MCF 10A (cell line): Measurements from ENCODE around the gene GPM6B. TPM values are rescaled to one million over a fixed set of nuclear protein-coding genes. Genes with fewer than 3 reads are reported as not detected.

Experiments
- BruUV-seq: library from RNA; stranded (reverse); fragments of 400-500 nt; replicated peaks from 2 replicates; lab custom pipeline; 2021; lab: Mats Ljungman, UMichigan
- CTCF ChIA-PET: fragments of 300-600 bp; sonication (Branson Sonifier 250); formaldehyde crosslinking; extraction: SDS; loops from one replicate; lab custom pipeline; 2021; ENCODE audit warnings: antibody characterized with exemption, inconsistent platforms; lab: Yijun Ruan, JAX
- POLR2A ChIA-PET: fragments of 300-600, 350-650 bp; sonication (Branson Sonifier 250); formaldehyde crosslinking; extraction: SDS; loops from one replicate; lab custom pipeline; 2020; ENCODE audit warnings: antibody characterized with exemption, inconsistent platforms; lab: Yijun Ruan, JAX
- DNase-seq: peaks from one replicate; pipeline ENCODE4 v3.0.0-alpha.2; 2018; ENCODE audit not compliant: unreplicated experiment
- H3K27ac Mint-ChIP-seq: one replicate; pipeline ENCODE4 v1.8.0; 2022; ENCODE audit warnings: mild to moderate bottlenecking, low read depth, mixed read lengths; ENCODE audit not compliant: unreplicated experiment
- H3K27me3 Mint-ChIP-seq: one replicate; pipeline ENCODE4 v1.8.0; 2022; ENCODE audit warnings: mixed read lengths; ENCODE audit not compliant: insufficient read depth, unreplicated experiment
- H3K36me3 Mint-ChIP-seq: one replicate; pipeline ENCODE4 v1.8.0; 2022; ENCODE audit warnings: mild to moderate bottlenecking, moderate library complexity, mixed read lengths; ENCODE audit not compliant: insufficient read depth, unreplicated experiment
- H3K4me1 Mint-ChIP-seq: one replicate; pipeline ENCODE4 v1.8.0; 2022; ENCODE audit warnings: mixed read lengths; ENCODE audit not compliant: insufficient read depth, unreplicated experiment
- H3K4me3 Mint-ChIP-seq: one replicate; pipeline ENCODE4 v1.8.0; 2022; ENCODE audit warnings: mild to moderate bottlenecking, moderate library complexity, mixed read lengths; ENCODE audit not compliant: unreplicated experiment
- H3K9me3 Mint-ChIP-seq: one replicate; pipeline ENCODE4 v1.8.0; 2022; ENCODE audit warnings: mixed read lengths; ENCODE audit not compliant: unreplicated experiment
- intact Hi-C: fragments of 100-400 bp; cut with micrococcal nuclease; formaldehyde crosslinking; loops from 2 replicates; pipeline ENCODE4 v1.14.1; 2022
- total RNA-seq: library from RNA; stranded (reverse); gene quantifications from 2 replicates; pipeline ENCODE4 v1.2.3, GENCODE V29; 2022
- TF ChIP-seq, protein P1 (sequence below): fragments of 200-600 bp; IDR thresholded peaks from one replicate; pipeline ENCODE4 v1.8.0; 2022; ENCODE audit warnings: antibody characterized with exemption, mild to moderate bottlenecking; ENCODE audit not compliant: unreplicated experiment

Gene GPM6B
- total RNA-seq, 1 experiment from 2014 or later: 16.3 TPM

DNA sequence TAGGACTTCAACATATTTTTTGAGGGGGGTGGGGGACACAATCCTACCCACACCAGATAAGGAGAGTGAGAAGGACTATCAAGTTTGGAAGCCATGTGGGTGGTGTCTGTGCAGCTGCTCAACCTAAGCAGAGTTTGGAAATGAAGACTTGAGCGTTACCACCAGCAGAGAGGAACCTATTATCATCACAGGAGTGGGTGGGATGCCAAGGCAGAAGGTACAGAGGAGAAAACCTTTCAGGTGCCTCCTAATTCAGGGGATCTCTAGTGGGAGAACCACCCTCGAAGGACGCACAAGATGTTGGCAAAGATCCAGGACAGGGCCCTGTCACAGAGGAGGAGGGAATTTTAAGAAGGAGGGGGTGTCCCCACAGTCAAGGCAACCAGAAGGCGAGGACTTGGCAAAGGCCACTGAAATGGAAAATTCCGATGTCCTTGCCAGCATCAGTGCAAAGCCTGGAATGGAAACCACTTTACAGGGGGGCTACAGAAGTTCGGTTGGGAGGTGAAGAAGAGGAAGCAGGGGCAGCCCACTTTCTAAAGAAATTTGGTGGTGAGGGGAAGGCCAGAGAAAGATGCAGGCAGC, 8.4 kb upstream of the GPM6B start:
- intact Hi-C loops: loop anchor here (10.0 kb wide), 1 partner anchor 70 kb away; no protein-coding TSS in a partner anchor
- Mint-ChIP-seq H3K27ac (no peak overlapping the region), H3K27me3 (peaks cover 55% of the 10 kb centered on the region), H3K9me3 (no peaks in the 10 kb centered on the region), H3K36me3 (peaks cover 22% of the 10 kb centered on the region), H3K4me1 (peaks cover 31% of the 10 kb centered on the region), H3K4me3 (no peak overlapping the region)
- TF ChIP-seq, protein P1, sequence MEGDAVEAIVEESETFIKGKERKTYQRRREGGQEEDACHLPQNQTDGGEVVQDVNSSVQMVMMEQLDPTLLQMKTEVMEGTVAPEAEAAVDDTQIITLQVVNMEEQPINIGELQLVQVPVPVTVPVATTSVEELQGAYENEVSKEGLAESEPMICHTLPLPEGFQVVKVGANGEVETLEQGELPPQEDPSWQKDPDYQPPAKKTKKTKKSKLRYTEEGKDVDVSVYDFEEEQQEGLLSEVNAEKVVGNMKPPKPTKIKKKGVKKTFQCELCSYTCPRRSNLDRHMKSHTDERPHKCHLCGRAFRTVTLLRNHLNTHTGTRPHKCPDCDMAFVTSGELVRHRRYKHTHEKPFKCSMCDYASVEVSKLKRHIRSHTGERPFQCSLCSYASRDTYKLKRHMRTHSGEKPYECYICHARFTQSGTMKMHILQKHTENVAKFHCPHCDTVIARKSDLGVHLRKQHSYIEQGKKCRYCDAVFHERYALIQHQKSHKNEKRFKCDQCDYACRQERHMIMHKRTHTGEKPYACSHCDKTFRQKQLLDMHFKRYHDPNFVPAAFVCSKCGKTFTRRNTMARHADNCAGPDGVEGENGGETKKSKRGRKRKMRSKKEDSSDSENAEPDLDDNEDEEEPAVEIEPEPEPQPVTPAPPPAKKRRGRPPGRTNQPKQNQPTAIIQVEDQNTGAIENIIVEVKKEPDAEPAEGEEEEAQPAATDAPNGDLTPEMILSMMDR: no peak
- ChIA-PET CTCF (interaction anchor here (0.7 to 0.8 kb wide), 2 partner anchors 18 to 445 kb away, joined by 3 read pairs; no protein-coding TSS in a partner anchor), POLR2A (interaction anchor here (0.6 to 6.6 kb wide), 2 partner anchors 20 to 67 kb away, joined by 3 to 55 read pairs; no protein-coding TSS in a partner anchor)
- BruUV-seq: no TSS peak
- no peak for DNase-seq

DNA sequence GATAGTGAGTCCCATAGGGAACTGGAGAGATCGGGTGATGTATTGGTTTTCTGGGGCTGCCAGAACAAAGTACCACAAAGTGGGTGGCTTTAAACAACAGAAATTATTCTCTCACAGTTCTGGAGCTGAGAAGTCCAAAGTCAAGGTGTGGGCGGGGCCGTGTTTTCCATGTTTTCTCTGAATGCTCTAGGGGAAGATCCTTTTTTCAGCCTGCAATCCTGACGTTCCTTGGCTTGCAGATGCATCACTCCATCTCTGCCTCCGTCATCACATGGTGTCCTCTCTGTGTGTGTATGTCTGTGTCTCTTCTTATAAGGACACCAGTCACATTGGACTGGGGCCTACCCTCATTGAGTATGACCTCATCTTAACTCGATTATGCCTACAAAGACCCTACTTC, 7.9 kb upstream of the GPM6B start:
- BruUV-seq: no TSS peak
- DNase-seq: no peak
- peaks cover 56% of the 10 kb centered on the region for H3K27me3 Mint-ChIP-seq
- H3K4me3 Mint-ChIP-seq: no peak overlapping the region
- intact Hi-C loops: loop anchor here (10.0 kb wide), 1 partner anchor 70 kb away; no protein-coding TSS in a partner anchor
- POLR2A ChIA-PET: interaction anchor here (0.6 to 0.9 kb wide), 2 partner anchors 68 to 74 kb away, joined by 3 to 4 read pairs; no protein-coding TSS in a partner anchor
- TF ChIP-seq, protein P1: no peak
- H3K4me1 Mint-ChIP-seq: peaks cover 31% of the 10 kb centered on the region
- H3K9me3 Mint-ChIP-seq: no peaks in the 10 kb centered on the region
- CTCF ChIA-PET: interaction anchor here (0.7 to 0.8 kb wide), 2 partner anchors 19 kb away, joined by 3 to 4 read pairs; no protein-coding TSS in a partner anchor
- H3K27ac Mint-ChIP-seq: peak overlapping the region; percentile 13
- H3K36me3 Mint-ChIP-seq: peaks cover 22% of the 10 kb centered on the region

DNA sequence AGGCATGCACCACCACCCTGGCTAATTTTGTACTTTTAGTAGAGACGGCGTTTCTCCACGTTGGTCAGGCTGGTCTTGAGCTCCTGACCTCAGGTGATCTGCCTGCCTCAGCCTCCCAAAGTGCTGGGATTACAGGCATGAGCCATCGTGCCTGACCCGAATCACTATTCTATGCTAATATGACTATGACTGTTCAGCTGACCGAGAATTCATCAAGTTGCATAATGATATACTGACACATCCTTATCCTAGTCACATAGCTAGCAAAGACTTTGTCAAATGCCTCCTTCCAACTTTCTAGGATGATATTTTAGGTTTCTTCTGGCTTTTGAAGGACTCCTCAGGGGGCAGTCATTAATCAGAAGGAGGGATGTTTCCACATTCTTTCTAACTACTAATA, 4.8 kb upstream of the GPM6B start:
- POLR2A ChIA-PET: interaction anchor here (1.0 to 1.1 kb wide), 3 partner anchors 14 to 78 kb away, joined by 4 to 6 read pairs (median 4); no protein-coding TSS in a partner anchor
- intact Hi-C loops: loop anchor here (10.0 kb wide), 1 partner anchor 73 kb away; no protein-coding TSS in a partner anchor
- H3K4me3 Mint-ChIP-seq: no peak overlapping the region

DNA sequence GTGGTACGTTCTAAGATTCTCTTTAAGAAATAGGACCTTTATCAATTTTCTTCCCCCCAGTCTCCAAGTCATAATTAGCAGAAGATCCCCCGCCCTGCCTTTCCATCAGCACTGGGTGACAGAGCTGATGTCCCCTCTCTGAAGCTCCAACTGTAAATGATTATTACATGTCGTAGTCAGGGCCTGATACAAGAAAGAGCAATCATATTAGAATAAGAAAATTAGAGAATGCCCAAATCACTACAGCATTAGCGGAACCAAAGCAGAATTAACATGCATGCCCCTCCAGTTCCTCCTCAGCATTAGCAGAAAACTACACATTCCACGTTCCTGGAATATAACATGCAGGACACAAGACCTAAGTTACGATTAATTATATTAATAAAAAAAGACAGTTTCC, 717 bp downstream of the GPM6B start:
- POLR2A ChIA-PET: no interaction called here
- BruUV-seq: no TSS peak
- no peak overlapping the region for H3K4me3 Mint-ChIP-seq
- no peaks in the 10 kb centered on the region for H3K4me1 Mint-ChIP-seq
- H3K36me3 Mint-ChIP-seq: no peaks in the 10 kb centered on the region
- H3K27ac Mint-ChIP-seq: no peak overlapping the region
- TF ChIP-seq, protein P1: no peak
- CTCF ChIA-PET: no interaction called here
- DNase-seq: no peak
- intact Hi-C loops: no loop called here
- no peaks in the 10 kb centered on the region for H3K9me3 Mint-ChIP-seq
- H3K27me3 Mint-ChIP-seq: peaks cover 82% of the 10 kb centered on the region

More for the DNA sequence above, 4.8 kb upstream of the GPM6B start:
- TF ChIP-seq, protein P1: no peak
- H3K27ac Mint-ChIP-seq: no peak overlapping the region
- no peaks in the 10 kb centered on the region for H3K9me3 Mint-ChIP-seq
- CTCF ChIA-PET: interaction anchor here (0.7 kb wide), 1 partner anchor 60 kb away, joined by 3 read pairs; no protein-coding TSS in a partner anchor
- DNase-seq: peak; percentile 65
- H3K36me3 Mint-ChIP-seq: peaks cover 11% of the 10 kb centered on the region
- peaks cover 79% of the 10 kb centered on the region for H3K27me3 Mint-ChIP-seq
- BruUV-seq: no TSS peak
- peaks cover 11% of the 10 kb centered on the region for H3K4me1 Mint-ChIP-seq
